ENCODE measurements around the gene AMMECR1. TPM values are rescaled to one million over a fixed set of nuclear protein-coding genes. Genes with fewer than 3 reads are reported as not detected.

The AMMECR1 gene
- total RNA-seq, 1 donor from 2014 or later: 17.8 TPM

DNA sequence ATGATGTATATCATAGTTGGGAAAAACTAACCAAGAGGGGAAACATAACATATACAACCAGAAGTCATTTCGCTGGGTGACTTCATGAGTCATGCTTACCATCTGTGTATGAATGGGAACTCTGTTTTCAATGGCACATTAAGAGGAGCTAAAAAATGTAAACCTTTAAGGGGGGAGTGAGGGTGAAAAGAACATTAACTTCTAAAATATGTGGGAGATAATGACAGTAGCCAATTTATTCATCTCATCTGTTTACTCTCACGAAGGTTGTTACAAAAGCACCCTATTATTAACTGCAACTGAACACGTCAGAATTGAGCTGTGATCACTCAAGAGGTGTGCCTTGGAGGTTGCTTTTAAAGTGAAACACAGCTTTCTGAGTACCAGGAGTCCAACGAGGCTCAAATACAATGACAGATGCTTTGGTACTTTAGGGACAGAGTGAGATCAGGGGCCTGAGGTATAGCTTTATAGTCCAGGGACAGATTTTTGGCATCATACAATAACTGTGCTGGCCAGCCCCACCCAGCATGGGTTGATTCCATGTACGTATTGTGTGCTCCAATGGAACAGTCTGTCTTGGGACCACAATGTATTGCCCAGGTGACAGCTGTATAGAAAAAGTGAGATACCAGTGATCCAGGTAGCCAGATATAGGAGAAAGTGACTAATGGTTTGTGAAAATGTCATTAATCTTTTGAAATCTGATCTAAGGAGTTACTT, 107.3 kb downstream of the AMMECR1 start:
- Mint-ChIP-seq H3K27me3 (ENCODE audit: low read depth) (no peaks in the 10 kb centered on the region), H3K36me3 (ENCODE audit: low read depth) (no peaks in the 10 kb centered on the region), H3K9me3 (ENCODE audit: low read depth) (no peaks in the 10 kb centered on the region), H3K27ac (ENCODE audit: unreplicated experiment) (peak overlapping the region; percentile 75), H3K4me3 (ENCODE audit: unreplicated experiment) (no peak overlapping the region), H3K4me1 (ENCODE audit: low read depth) (peaks cover 21% of the 10 kb centered on the region)
- no peak for DNase-seq (ENCODE audit: low spot score)
- TF ChIP-seq, protein P1, sequence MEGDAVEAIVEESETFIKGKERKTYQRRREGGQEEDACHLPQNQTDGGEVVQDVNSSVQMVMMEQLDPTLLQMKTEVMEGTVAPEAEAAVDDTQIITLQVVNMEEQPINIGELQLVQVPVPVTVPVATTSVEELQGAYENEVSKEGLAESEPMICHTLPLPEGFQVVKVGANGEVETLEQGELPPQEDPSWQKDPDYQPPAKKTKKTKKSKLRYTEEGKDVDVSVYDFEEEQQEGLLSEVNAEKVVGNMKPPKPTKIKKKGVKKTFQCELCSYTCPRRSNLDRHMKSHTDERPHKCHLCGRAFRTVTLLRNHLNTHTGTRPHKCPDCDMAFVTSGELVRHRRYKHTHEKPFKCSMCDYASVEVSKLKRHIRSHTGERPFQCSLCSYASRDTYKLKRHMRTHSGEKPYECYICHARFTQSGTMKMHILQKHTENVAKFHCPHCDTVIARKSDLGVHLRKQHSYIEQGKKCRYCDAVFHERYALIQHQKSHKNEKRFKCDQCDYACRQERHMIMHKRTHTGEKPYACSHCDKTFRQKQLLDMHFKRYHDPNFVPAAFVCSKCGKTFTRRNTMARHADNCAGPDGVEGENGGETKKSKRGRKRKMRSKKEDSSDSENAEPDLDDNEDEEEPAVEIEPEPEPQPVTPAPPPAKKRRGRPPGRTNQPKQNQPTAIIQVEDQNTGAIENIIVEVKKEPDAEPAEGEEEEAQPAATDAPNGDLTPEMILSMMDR (IDR thresholded peaks at IDR 0.05): no peak

DNA sequence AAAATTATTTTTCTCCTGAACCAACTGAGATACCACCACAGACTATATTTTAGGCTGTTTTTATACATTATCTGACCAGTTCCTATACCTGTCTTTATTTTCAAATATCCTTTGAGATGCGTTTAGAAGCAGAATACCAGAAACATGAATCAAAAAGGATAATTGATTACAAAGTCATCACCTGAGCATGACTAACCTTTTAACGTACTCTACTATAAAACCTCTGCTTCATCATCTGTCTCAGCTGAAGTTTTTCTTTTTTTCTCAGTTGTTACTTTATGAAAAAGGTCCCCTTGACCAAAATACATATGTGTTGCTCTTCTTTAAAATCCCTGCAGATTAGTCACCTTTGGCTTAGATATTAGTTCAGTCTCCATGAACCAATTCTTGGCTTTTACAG, 109.8 kb downstream of the AMMECR1 start:
- Mint-ChIP-seq H3K4me1 (ENCODE audit: low read depth) (peaks cover 24% of the 10 kb centered on the region), H3K36me3 (ENCODE audit: low read depth) (no peaks in the 10 kb centered on the region), H3K27me3 (ENCODE audit: low read depth) (no peaks in the 10 kb centered on the region), H3K9me3 (ENCODE audit: low read depth) (no peaks in the 10 kb centered on the region), H3K27ac (ENCODE audit: unreplicated experiment) (no peak overlapping the region), H3K4me3 (ENCODE audit: unreplicated experiment) (no peak overlapping the region)
- TF ChIP-seq, protein P1 (IDR thresholded peaks at IDR 0.05): no peak
- no peak for DNase-seq (ENCODE audit: low spot score)

DNA sequence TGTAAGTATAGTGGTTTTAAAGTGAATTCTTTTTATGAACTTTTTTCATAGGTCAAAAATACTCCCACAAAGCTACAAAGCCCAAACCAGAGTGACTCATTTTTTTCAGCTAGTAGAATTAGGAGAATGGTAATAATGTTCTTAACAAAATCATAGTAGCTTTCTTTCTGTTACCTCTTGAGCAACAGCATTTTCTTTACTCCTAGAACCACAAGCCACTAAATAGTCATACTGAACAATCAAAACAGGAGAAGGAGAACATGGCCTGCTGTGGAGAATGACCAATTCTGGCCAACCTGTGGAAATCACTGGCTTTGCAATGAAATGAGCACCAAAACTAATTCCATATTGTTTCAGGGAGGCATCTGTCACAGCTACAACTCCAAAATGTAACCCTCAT, 112.9 kb downstream of the AMMECR1 start:
- H3K9me3 Mint-ChIP-seq (ENCODE audit: low read depth): no peaks in the 10 kb centered on the region
- peaks cover 14% of the 10 kb centered on the region for H3K4me1 Mint-ChIP-seq (ENCODE audit: low read depth)
- DNase-seq (ENCODE audit: low spot score): no peak
- H3K36me3 Mint-ChIP-seq (ENCODE audit: low read depth): peaks cover 3% of the 10 kb centered on the region
- H3K27me3 Mint-ChIP-seq (ENCODE audit: low read depth): no peaks in the 10 kb centered on the region
- TF ChIP-seq, protein P1 (IDR thresholded peaks at IDR 0.05): no peak
- H3K27ac Mint-ChIP-seq (ENCODE audit: unreplicated experiment): no peak overlapping the region
- H3K4me3 Mint-ChIP-seq (ENCODE audit: unreplicated experiment): no peak overlapping the region

DNA sequence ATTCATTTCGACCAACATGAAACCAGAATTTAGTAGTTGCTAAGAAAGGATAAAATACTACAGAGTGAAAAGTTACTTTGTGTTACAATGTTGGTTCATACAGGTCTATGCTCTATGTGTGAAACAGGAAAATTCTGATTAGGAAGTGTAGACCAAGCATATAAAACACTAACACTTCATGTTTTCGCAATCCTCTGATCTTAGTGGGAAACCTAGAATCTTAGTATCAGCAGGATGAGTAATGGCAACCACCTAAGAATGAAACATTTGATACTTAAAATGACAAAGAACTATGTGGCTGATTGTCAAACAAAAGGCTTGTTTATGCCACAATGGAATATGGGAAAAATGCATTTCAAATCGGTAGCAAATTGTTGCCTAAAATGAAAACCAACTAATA, 116.1 kb downstream of the AMMECR1 start:
- Mint-ChIP-seq H3K27ac (ENCODE audit: unreplicated experiment) (no peak overlapping the region), H3K27me3 (ENCODE audit: low read depth) (no peaks in the 10 kb centered on the region), H3K36me3 (ENCODE audit: low read depth) (peaks cover 3% of the 10 kb centered on the region), H3K9me3 (ENCODE audit: low read depth) (no peaks in the 10 kb centered on the region), H3K4me3 (ENCODE audit: unreplicated experiment) (no peak overlapping the region), H3K4me1 (ENCODE audit: low read depth) (peaks cover 9% of the 10 kb centered on the region)
- TF ChIP-seq, protein P1 (IDR thresholded peaks at IDR 0.05): no peak
- DNase-seq (ENCODE audit: low spot score): no peak

DNA sequence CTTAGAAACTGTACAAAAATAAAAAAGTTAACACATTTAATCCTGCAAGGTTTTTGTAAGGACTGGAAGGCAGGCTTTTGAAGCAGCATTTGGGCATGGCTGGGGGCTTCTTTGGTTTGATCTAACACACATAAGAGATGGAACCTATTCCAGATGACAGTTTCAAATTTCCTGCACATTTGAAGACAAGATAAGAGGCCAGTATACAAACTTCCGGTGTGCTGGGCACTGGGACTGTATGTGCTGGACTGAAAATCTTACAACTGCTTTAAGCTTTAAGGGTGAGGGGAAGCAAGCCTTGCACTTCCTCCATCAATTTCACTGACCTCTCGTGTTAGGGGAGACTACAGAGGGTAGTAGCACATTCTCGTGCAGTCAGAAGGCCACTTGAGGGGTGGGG, 122.9 kb downstream of the AMMECR1 start:
- no peak for DNase-seq (ENCODE audit: low spot score)
- H3K9me3 Mint-ChIP-seq (ENCODE audit: low read depth): no peaks in the 10 kb centered on the region
- no peaks in the 10 kb centered on the region for H3K27me3 Mint-ChIP-seq (ENCODE audit: low read depth)
- no peak overlapping the region for H3K4me3 Mint-ChIP-seq (ENCODE audit: unreplicated experiment)
- H3K27ac Mint-ChIP-seq (ENCODE audit: unreplicated experiment): no peak overlapping the region
- no peaks in the 10 kb centered on the region for H3K4me1 Mint-ChIP-seq (ENCODE audit: low read depth)
- peaks cover 5% of the 10 kb centered on the region for H3K36me3 Mint-ChIP-seq (ENCODE audit: low read depth)
- TF ChIP-seq, protein P1 (IDR thresholded peaks at IDR 0.05): no peak
